Prostate gland (tissue), 2 donors: ENCODE measurements around the gene USP11. TPM values are rescaled to one million over a fixed set of nuclear protein-coding genes. Genes with fewer than 3 reads are reported as not detected.

Experiments
- DNase-seq: peaks from one replicate; pipeline ENCODE4 v3.0.0-alpha.2; 2019; ENCODE audit warnings: low spot score
- H3K27ac ChIP-seq, 2 donors: fragments of 200-600 bp; sonication (generic); 2 replicates each; pipeline ENCODE4 v1.5.1; 2017 to 2019
- H3K27me3 ChIP-seq: fragments of 200-600 bp; sonication (generic); replicated peaks from 2 replicates; pipeline ENCODE4 v1.5.1; 2019; ENCODE audit not compliant: insufficient read depth
- H3K36me3 ChIP-seq, 2 donors: fragments of 200-600 bp; sonication (generic); 1 replicate in 1 of 2; 2 replicates in 1 of 2; pipeline versions ENCODE4 v1.5.1 to v1.8.1; 2017 to 2019
- H3K4me1 ChIP-seq: fragments of 200-600 bp; sonication (generic); replicated peaks from 2 replicates; pipeline ENCODE4 v1.5.1; 2019
- H3K4me3 ChIP-seq, 2 donors: fragments of 200-600 bp; sonication (generic); 2 replicates each; pipeline ENCODE4 v1.5.1; 2017 to 2019
- H3K9me3 ChIP-seq: fragments of 200-600 bp; sonication (generic); 2 replicates; pipeline ENCODE4 v1.5.1; 2017
- CTCF ChIP-seq, 4 experiments: fragments of 200-600 bp in 2 of 4; fragments of 450-650 bp in 2 of 4; sonication (generic) in 2 of 4; IDR thresholded peaks; 1 replicate in 3 of 4; 2 replicates in 1 of 4; pipeline ENCODE4 v1.5.1; 2016 to 2019; ENCODE audit warnings: antibody characterized with exemption in 4 of 4, mild to moderate bottlenecking in 2 of 4, moderate library complexity in 2 of 4
- POLR2A ChIP-seq: fragments of 450-650 bp; IDR thresholded peaks from one replicate; pipeline ENCODE4 v1.6.1; 2016; ENCODE audit warnings: antibody characterized with exemption, mild to moderate bottlenecking
- POLR2AphosphoS5 ChIP-seq: sonication (generic); formaldehyde crosslinking; IDR thresholded peaks from one replicate; pipeline ENCODE4 v1.6.1; 2017; ENCODE audit warnings: antibody characterized with exemption
- WGBS: methylation state at CpG from one replicate; pipeline ENCODE4 v1.1.5; 2018; 5-methylcytosine and 5-hydroxymethylcytosine counted together
- intact Hi-C: fragments of 100-400 bp; cut with DNase I; formaldehyde crosslinking; loops from one replicate; pipeline ENCODE4 v1.14.2; 2022
- total RNA-seq, 2 donors: library from RNA; depleted of rRNA; stranded (reverse); fragments of >200 nt; gene quantifications; one replicate each; pipeline ENCODE4 v1.1.0, GENCODE V29; 2016

Gene USP11
- total RNA-seq, 2 donors from 2014 or later, result 43.3 to 124 TPM

GRCh38 chrX:47208108-47208507 lies 24.7 kb upstream of the USP11 start:
- WGBS, result 84% methylated on average over 12 of the region's 12 CpGs
- Histone ChIP-seq H3K4me1 (no peaks in the 10 kb centered on the region), H3K36me3 (no peaks in the 10 kb centered on the region), H3K4me3 (no peak overlapping the region), H3K27me3 (no peaks in the 10 kb centered on the region), H3K27ac (no peak overlapping the region), H3K9me3 (no peaks in the 10 kb centered on the region)
- TF ChIP-seq CTCF (IDR thresholded peaks at IDR 0.05), result no peak
- TF ChIP-seq POLR2AphosphoS5, result no peak
- TF ChIP-seq POLR2A, result no peak
- no peak for DNase-seq
- intact Hi-C loops, result no loop called here

DNA sequence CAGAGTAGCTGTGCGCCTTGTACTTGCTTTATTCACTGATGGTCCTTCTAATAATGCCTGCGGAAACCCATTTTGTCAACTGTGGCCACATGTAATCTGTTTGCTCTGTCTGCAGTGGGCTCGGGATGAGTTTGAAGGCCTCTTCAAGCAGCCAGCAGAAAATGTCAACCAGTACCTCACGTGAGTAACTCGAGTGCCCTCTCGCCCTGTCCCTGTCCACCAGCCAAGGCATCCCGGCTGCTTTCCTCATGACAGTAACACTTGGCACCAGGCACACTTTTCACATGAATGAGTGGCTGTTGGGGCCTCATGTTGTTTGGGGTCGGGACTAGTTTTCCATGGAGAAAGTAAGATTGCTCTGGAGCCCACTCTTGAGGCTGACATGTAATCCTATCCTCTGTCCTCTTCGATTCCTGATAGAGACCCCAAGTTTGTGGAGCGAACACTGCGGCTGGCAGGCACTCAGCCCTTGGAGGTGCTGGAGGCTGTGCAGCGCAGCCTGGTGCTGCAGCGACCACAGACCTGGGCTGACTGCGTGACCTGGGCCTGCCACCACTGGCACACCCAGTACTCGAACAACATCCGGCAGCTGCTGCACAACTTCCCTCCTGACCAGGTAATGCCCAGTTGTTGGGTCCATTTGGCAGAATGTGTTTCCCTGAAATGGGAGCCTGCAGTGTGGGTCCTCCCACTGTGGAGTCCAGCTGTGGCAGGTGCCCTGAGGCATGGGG lies 23.1 kb upstream of the USP11 start:
- 92% methylated on average over 9 of the region's 16 CpGs for WGBS

DNA sequence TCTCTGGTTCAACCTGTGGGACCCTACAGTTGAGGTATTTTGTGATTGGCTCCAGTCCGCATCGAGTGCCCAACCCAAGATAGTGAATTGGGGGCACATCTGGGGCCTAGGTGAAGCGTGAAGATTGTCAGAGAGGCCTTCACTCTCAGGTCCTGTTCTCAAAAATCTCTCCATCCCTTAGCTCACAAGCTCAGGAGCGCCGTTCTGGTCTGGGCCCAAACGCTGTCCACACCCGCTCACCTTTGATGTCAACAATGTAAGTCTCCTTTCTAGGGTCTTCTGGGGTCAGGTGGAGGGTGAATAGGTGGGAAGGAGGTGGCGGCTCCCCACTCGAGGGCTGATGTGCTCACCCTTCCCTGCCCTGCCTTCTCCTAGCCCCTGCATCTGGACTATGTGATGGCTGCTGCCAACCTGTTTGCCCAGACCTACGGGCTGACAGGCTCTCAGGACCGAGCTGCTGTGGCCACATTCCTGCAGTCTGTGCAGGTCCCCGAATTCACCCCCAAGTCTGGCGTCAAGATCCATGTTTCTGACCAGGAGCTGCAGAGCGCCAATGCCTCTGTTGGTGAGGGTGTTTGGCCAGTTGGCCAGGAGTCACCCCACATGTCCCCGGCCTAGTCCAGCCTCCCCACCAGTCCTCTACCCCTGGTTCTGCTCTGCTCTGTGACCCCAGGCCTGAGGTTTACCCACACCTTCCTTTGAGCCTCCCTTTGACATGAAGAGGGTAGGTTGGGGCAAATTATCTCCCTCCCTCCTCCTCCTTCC lies 22.0 kb upstream of the USP11 start:
- no peak for TF ChIP-seq CTCF (IDR thresholded peaks at IDR 0.05)
- no peak for TF ChIP-seq POLR2A
- TF ChIP-seq POLR2AphosphoS5, result no peak
- Histone ChIP-seq H3K27ac (no peak overlapping the region), H3K4me3 (no peak overlapping the region), H3K27me3 (no peaks in the 10 kb centered on the region), H3K4me1 (no peaks in the 10 kb centered on the region), H3K36me3 (no peaks in the 10 kb centered on the region), H3K9me3 (no peaks in the 10 kb centered on the region)
- 85% methylated on average over 12 of the region's 15 CpGs for WGBS
- DNase-seq, result no peak
- intact Hi-C loops, result no loop called here

More for the DNA sequence above, 23.1 kb upstream of the USP11 start:
- Histone ChIP-seq H3K36me3 (no peaks in the 10 kb centered on the region), H3K4me1 (no peaks in the 10 kb centered on the region), H3K9me3 (no peaks in the 10 kb centered on the region), H3K27ac (no peak overlapping the region), H3K4me3 (no peak overlapping the region), H3K27me3 (no peaks in the 10 kb centered on the region)
- DNase-seq, result no peak
- intact Hi-C loops, result no loop called here
- no peak for TF ChIP-seq CTCF (IDR thresholded peaks at IDR 0.05)
- no peak for TF ChIP-seq POLR2AphosphoS5
- TF ChIP-seq POLR2A, result no peak

DNA sequence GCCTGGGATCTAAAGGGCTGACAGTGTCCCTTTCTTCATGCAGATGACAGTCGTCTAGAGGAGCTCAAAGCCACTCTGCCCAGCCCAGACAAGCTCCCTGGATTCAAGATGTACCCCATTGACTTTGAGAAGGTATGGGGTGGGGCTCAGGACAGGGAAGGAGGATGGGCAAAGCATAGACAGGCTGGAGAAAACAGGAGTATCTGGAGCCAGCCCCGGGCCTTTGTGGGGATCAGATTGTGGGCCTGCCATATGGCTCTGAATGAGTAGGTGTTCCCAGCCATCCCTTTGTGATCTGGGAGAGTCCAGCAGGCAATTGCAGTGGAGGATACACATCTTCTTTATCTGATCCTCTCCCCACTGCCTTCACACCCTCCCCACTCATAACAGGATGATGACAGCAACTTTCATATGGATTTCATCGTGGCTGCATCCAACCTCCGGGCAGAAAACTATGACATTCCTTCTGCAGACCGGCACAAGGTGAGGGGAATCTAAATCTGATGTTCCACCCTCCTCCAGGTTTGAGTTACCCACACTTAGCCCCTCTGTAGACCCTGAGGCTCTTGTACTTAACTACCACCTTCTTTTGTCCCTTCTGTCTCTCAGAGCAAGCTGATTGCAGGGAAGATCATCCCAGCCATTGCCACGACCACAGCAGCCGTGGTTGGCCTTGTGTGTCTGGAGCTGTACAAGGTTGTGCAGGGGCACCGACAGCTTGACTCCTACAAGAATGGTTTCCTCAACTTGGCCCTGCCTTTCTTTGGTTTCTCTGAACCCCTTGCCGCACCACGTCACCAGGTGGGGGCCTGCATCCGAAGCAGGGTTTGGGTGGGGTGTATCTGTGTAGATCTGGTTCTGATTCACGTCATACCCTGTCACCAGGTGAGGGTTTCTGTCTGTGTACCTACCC lies 20.2 kb upstream of the USP11 start:
- WGBS, result 87% methylated on average over 10 of the region's 12 CpGs
- no peak overlapping the region for H3K4me3 ChIP-seq
- DNase-seq, result no peak
- H3K9me3 ChIP-seq, result no peaks in the 10 kb centered on the region
- intact Hi-C loops, result no loop called here
- H3K27me3 ChIP-seq, result no peaks in the 10 kb centered on the region
- TF ChIP-seq POLR2A, result no peak
- no peak for TF ChIP-seq POLR2AphosphoS5
- no peak for TF ChIP-seq CTCF (IDR thresholded peaks at IDR 0.05)
- no peaks in the 10 kb centered on the region for H3K4me1 ChIP-seq
- no peak overlapping the region for H3K27ac ChIP-seq
- H3K36me3 ChIP-seq, result no peaks in the 10 kb centered on the region
